Measurements from ENCODE around the gene MTURN.

DNA sequence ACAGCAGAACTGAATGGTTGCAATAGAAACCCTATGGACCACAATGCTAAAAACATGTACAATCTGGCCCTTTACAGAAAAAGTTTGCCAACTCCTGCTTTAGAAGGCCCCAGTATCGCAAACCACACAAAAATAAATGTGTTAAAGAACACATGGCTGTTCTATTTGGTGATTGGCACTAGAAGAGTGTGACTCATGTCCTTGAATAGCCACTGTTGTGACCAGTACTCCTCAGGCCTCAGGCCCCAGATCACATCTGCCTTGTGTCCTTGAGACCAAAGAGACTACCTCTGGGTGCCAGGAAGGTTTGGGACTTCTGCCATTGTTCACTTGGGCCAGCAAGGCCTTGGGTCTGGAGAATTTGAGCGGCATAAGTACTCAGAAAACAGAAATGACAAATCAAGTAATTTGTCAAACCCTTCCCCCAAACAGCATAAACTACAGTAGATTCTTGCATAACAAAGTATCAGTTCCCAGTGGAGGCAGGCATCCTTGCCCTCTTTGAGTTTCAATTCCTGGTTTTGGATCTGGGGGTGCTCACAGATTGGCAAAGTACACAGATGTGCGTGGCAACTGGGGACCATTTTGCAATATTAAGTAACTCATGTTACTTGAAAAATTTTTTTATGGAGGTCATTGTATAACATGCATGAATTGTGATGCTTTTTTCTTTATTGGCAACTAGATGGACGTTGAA is 50.2 kb downstream of the MTURN start:
- TF ChIP-seq, protein P1, sequence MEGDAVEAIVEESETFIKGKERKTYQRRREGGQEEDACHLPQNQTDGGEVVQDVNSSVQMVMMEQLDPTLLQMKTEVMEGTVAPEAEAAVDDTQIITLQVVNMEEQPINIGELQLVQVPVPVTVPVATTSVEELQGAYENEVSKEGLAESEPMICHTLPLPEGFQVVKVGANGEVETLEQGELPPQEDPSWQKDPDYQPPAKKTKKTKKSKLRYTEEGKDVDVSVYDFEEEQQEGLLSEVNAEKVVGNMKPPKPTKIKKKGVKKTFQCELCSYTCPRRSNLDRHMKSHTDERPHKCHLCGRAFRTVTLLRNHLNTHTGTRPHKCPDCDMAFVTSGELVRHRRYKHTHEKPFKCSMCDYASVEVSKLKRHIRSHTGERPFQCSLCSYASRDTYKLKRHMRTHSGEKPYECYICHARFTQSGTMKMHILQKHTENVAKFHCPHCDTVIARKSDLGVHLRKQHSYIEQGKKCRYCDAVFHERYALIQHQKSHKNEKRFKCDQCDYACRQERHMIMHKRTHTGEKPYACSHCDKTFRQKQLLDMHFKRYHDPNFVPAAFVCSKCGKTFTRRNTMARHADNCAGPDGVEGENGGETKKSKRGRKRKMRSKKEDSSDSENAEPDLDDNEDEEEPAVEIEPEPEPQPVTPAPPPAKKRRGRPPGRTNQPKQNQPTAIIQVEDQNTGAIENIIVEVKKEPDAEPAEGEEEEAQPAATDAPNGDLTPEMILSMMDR (IDR thresholded peaks at IDR 0.05; ENCODE audit: insufficient read depth, low read length, poor library complexity, severe bottlenecking): no peak
- TF ChIP-seq EZH2phosphoT487 (conservative IDR thresholded peaks at IDR 0.05; ENCODE audit: low read length): no peak
